GM12875 (cell line): ENCODE data around the gene FAM78A.

Source experiments
- H3K4me3 ChIP-seq: one replicate; pipeline ENCODE4 v1.5.1; 2011; ENCODE audit warnings: low read depth, low read length, control low read depth
- TF ChIP-seq, protein P1 (sequence below): IDR thresholded peaks from 2 replicates; pipeline ENCODE4 v1.5.1; 2011; ENCODE audit warnings: low read depth, mild to moderate bottlenecking, control low read depth, inconsistent platforms, low read length, moderate library complexity, borderline replicate concordance; ENCODE audit not compliant: insufficient read depth

The FAM78A gene

DNA sequence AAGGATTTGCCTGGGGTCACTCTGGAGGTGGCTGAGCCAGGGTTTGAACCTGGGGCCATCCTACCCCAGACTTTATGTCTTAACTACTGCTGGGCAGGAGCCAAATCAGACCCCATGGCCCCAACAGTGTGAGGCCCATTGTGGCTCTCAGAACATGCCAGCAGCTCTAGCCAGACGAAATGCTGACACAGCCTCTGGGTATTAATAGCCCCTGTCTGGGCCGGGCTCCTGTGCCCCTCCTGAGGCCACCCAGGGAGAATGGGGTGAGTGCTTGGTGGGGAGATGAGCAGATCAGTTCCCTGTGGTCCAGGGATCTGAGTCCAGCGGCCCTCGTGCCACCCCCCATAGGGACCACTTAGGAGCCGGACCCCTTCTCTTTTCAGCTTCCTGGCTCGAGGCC, 11.0 kb upstream of the FAM78A start:
- TF ChIP-seq, protein P1, sequence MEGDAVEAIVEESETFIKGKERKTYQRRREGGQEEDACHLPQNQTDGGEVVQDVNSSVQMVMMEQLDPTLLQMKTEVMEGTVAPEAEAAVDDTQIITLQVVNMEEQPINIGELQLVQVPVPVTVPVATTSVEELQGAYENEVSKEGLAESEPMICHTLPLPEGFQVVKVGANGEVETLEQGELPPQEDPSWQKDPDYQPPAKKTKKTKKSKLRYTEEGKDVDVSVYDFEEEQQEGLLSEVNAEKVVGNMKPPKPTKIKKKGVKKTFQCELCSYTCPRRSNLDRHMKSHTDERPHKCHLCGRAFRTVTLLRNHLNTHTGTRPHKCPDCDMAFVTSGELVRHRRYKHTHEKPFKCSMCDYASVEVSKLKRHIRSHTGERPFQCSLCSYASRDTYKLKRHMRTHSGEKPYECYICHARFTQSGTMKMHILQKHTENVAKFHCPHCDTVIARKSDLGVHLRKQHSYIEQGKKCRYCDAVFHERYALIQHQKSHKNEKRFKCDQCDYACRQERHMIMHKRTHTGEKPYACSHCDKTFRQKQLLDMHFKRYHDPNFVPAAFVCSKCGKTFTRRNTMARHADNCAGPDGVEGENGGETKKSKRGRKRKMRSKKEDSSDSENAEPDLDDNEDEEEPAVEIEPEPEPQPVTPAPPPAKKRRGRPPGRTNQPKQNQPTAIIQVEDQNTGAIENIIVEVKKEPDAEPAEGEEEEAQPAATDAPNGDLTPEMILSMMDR, result no peak
- no peak overlapping the region for H3K4me3 ChIP-seq

- no peak overlapping the region for H3K4me3 ChIP-seq
- TF ChIP-seq, protein P1, result no peak
Measured at GRCh38 chr9:131284856-131285255, 8.5 kb upstream of the FAM78A start.

DNA sequence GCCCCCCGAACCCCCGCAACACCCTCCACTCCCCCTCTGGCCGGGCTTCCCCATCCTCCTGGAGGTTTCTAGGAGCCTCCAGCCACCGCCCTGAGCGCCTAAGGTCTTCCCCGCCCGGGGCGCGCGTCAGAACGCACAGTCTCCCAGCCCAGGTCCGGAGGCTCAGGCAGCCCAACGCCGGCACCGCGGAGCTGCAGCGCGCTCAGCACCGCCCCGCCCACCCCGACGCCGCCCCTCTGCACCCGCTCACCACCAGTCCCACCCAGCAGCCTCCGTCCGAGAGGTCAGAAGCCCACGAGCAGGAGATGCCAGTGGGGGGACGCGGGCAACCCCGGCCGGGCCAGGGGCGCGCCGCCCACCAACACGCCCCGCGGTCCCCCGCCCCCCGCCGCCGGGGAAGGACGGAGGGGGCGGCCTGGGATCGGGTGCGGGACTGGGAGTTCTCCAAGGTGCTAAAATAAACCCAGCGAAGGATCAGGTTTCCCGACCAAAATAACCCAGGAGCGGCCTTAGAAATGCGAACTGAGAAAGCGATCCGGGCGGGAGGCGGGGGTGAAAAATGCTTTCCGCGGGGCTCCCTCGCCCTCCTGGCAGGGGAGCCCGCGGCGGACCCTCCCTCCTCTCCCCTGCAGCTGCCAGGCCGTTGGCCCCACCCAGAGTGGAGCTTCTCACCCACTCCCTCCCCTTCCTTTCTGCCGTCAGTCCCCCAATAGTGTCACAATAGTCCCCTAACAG, 6.5 kb upstream of the FAM78A start:
- no peak overlapping the region for H3K4me3 ChIP-seq
- TF ChIP-seq, protein P1, result no peak

DNA sequence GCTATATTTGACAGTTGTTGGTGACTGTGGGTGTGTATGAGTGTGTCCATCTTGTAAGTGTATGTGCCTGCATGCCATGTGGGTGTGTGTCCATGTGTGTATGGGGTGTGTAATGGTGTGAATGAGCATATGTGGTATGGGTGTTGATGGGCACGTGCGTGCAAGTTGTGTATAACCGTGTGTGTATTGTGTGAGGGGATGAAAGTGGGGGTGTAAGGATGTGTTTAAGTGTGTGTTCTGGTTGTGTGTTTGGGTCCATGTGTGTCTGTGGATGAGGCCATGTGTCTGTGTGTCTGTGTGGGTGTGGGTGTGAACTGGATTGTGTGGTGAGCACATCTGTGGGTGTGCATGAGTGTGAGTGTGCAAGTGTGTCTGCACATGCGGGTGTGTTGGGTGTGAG, 5.9 kb upstream of the FAM78A start:
- no peak overlapping the region for H3K4me3 ChIP-seq
- TF ChIP-seq, protein P1, result no peak

DNA sequence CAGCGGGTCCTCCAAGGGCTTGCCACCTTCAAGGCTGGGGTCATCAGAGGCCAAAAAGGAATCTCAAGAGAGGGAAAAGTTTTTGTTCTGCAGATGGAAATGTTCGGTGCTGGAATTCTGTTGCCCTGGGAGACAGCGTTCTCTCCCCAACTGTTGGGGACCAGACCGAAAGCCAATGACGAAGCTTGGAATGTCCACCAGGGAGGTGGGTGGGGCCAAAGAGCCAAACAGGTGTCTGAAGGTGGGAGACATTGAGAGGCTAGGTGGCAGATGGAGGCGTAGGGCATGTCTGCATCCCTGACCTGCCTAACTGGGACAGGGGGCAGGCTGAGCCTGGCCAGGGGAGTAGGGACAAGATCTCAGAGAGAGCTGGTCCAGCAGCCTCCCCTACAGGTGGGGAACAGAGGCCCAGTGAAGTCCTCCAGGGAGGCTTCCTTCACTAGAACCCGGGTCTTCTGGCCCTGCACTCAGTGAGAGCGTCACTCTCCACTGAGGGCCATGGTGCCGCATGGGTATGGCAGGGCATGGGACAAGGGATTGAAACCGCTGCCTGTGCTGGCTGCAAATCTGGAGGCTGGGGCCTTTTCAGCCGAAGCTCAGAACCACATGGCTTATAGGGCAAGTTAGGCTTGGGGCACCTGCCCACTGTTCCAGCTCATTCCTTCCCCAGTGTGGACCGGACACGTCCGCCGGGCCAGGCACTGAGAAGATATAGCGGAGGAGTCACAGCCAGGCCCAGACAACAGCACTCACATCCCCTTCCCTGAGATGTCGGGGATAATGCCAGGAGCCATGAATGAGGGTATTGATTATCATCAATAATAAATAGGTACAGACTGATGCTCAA, 5.0 kb upstream of the FAM78A start:
- H3K4me3 ChIP-seq, result no peak overlapping the region
- TF ChIP-seq, protein P1, result no peak

DNA sequence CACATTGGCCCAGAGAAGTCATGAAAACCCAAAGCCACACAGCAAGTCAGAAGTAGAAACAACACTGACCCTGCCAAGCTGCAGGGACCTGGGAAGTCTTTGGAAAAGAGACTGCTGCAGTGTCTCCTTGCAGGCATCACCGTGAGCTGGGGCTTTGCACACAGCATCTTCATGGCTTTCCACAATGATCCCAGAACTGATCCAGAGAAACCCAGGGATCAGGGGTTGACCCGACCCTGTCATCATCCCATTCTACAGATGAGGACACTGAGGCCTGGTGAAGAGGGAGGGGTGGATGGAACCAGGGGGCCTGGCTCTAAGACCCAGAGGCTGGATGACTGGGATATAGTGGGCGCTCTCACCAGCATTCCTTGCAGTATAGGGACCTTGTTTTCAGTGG, 4.3 kb upstream of the FAM78A start:
- TF ChIP-seq, protein P1, result no peak
- no peak overlapping the region for H3K4me3 ChIP-seq

- TF ChIP-seq, protein P1, result no peak
- H3K4me3 ChIP-seq, result no peak overlapping the region
Measured at GRCh38 chr9:131279863-131280570, 3.7 kb upstream of the FAM78A start.
